Measurements from ENCODE around the gene CHST11.
"Not testable (repeated sequence)": the region's sequence is repeated elsewhere in the genome, so short reads cannot be mapped to it uniquely, and the experiment has no call there.

CHST11 gene

GRCh38 chr12:104737791-104738301 lies 281.1 kb downstream of the CHST11 start:
- DNase-seq (ENCODE audit: low read depth, low spot score), result no peak

- no peak for DNase-seq (ENCODE audit: low read depth, low spot score)
These were observed 281.6 kb downstream of the CHST11 start for GRCh38 chr12:104738331-104738730.

- DNase-seq (ENCODE audit: low read depth, low spot score), result no peak
These were observed 282.3 kb downstream of the CHST11 start for GRCh38 chr12:104738776-104739642.

- no peak for DNase-seq (ENCODE audit: low read depth, low spot score)
These were observed 283.9 kb downstream of the CHST11 start for GRCh38 chr12:104740668-104741067.

GRCh38 chr12:104741077-104741476 lies 284.3 kb downstream of the CHST11 start:
- no peak for DNase-seq (ENCODE audit: low read depth, low spot score)

GRCh38 chr12:104741497-104742367 lies 285.0 kb downstream of the CHST11 start:
- DNase-seq (ENCODE audit: low read depth, low spot score), result no peak

- DNase-seq (ENCODE audit: low read depth, low spot score), result no peak
These were observed 285.9 kb downstream of the CHST11 start for GRCh38 chr12:104742551-104743201.

- no peak for DNase-seq (ENCODE audit: low read depth, low spot score)
These were observed 286.4 kb downstream of the CHST11 start for GRCh38 chr12:104743202-104743580.

GRCh38 chr12:104743753-104744548 lies 287.2 kb downstream of the CHST11 start:
- not testable (repeated sequence) for DNase-seq (ENCODE audit: low read depth, low spot score)

GRCh38 chr12:104746467-104747088 lies 289.8 kb downstream of the CHST11 start:
- DNase-seq (ENCODE audit: low read depth, low spot score), result no peak

GRCh38 chr12:104747330-104747729 lies 290.6 kb downstream of the CHST11 start:
- no peak for DNase-seq (ENCODE audit: low read depth, low spot score)

GRCh38 chr12:104747955-104748354 lies 291.2 kb downstream of the CHST11 start:
- no peak for DNase-seq (ENCODE audit: low read depth, low spot score)

- no peak for DNase-seq (ENCODE audit: low read depth, low spot score)
These were observed 291.6 kb downstream of the CHST11 start for GRCh38 chr12:104748356-104748755.

- DNase-seq (ENCODE audit: low read depth, low spot score), result no peak
These were observed 292.0 kb downstream of the CHST11 start for GRCh38 chr12:104748790-104749189.

GRCh38 chr12:104749545-104749944 lies 292.8 kb downstream of the CHST11 start:
- no peak for DNase-seq (ENCODE audit: low read depth, low spot score)

GRCh38 chr12:104750061-104750460 lies 293.3 kb downstream of the CHST11 start:
- no peak for DNase-seq (ENCODE audit: low read depth, low spot score)

- no peak for DNase-seq (ENCODE audit: low read depth, low spot score)
These were observed 294.4 kb downstream of the CHST11 start for GRCh38 chr12:104751120-104751519.

GRCh38 chr12:104751594-104751993 lies 294.8 kb downstream of the CHST11 start:
- no peak for DNase-seq (ENCODE audit: low read depth, low spot score)

- no peak for DNase-seq (ENCODE audit: low read depth, low spot score)
These were observed 295.3 kb downstream of the CHST11 start for GRCh38 chr12:104752016-104752415.

GRCh38 chr12:104752881-104753280 lies 296.1 kb downstream of the CHST11 start:
- no peak for DNase-seq (ENCODE audit: low read depth, low spot score)

- no peak for DNase-seq (ENCODE audit: low read depth, low spot score)
These were observed 300.2 kb downstream of the CHST11 start for GRCh38 chr12:104756901-104757300.

Measured in smooth muscle cell of the brain vasculature (primary cell).